GM21529 (cell line): Measurements from ENCODE around the gene SPART.
"Not testable (repeated sequence)": the region's sequence is repeated elsewhere in the genome, so short reads cannot be mapped to it uniquely, and the experiment has no call there.

Experiments used
- ATAC-seq: cut with Tn5 transposase; IDR thresholded peaks from one replicate; pipeline ENCODE4 v1.9.1; 2021; ENCODE audit not compliant: unreplicated experiment

The SPART gene

GRCh38 chr13:36354842-36355623, 8.8 kb upstream of the SPART start:
- ATAC-seq = no peak

GRCh38 chr13:36353001-36353400, 6.8 kb upstream of the SPART start:
- no peak for ATAC-seq

GRCh38 chr13:36352350-36352749, 6.2 kb upstream of the SPART start:
- no peak for ATAC-seq

- ATAC-seq = no peak
These were observed 1.5 kb upstream of the SPART start for GRCh38 chr13:36347531-36348210.

GRCh38 chr13:36345438-36346221, 564 bp downstream of the SPART start:
- peak; percentile 7 for ATAC-seq

- ATAC-seq = no peak
These were observed 1.2 kb downstream of the SPART start for GRCh38 chr13:36344886-36345437.

GRCh38 chr13:36344173-36344572, 2.0 kb downstream of the SPART start:
- no peak for ATAC-seq

- no peak for ATAC-seq
These were observed 2.4 kb downstream of the SPART start for GRCh38 chr13:36343766-36344165.

- ATAC-seq = no peak
These were observed 3.5 kb downstream of the SPART start for GRCh38 chr13:36342715-36343114.

GRCh38 chr13:36341718-36342117, 4.5 kb downstream of the SPART start:
- ATAC-seq = no peak

GRCh38 chr13:36339600-36340155, 6.5 kb downstream of the SPART start:
- ATAC-seq = no peak

GRCh38 chr13:36337938-36338641, 8.1 kb downstream of the SPART start:
- ATAC-seq = no peak

- ATAC-seq = no peak
These were observed 13.2 kb downstream of the SPART start for GRCh38 chr13:36332986-36333385.

- not testable (repeated sequence) for ATAC-seq
These were observed 13.9 kb downstream of the SPART start for GRCh38 chr13:36332255-36332654.

- ATAC-seq = no peak
These were observed 14.9 kb downstream of the SPART start for GRCh38 chr13:36331280-36331679.

- ATAC-seq = no peak
These were observed 16.8 kb downstream of the SPART start for GRCh38 chr13:36329361-36329760.

GRCh38 chr13:36328821-36329220, 17.4 kb downstream of the SPART start:
- ATAC-seq = no peak

- no peak for ATAC-seq
These were observed 20.3 kb downstream of the SPART start for GRCh38 chr13:36325912-36326311.

- not testable (repeated sequence) for ATAC-seq
These were observed 21.3 kb downstream of the SPART start for GRCh38 chr13:36324881-36325280.

GRCh38 chr13:36323951-36324566, 22.1 kb downstream of the SPART start:
- ATAC-seq = no peak
